HG03520 (cell line): ENCODE measurements around the gene MAP4K2.
A peak's percentile ranks its signal among the peaks of the same experiment; 100 is the strongest.
"Not testable (repeated sequence)": the region's sequence is repeated elsewhere in the genome, so short reads cannot be mapped to it uniquely, and the experiment has no call there.

ENCODE experiments used
- ATAC-seq: cut with Tn5 transposase; IDR thresholded peaks from one replicate; pipeline ENCODE4 v1.9.1; 2021; ENCODE audit warnings: mild to moderate bottlenecking, moderate library complexity; ENCODE audit not compliant: unreplicated experiment

Gene MAP4K2

GRCh38 chr11:64803158-64803845, at the start of gene MAP4K2:
TSS of gene MAP4K2 (minus strand) at chr11:64803214. CDS start at chr11:64803149, 65 bp downstream.
- ATAC-seq: no peak

- ATAC-seq: no peak
Measured at GRCh38 chr11:64851831-64852351, 48.9 kb upstream of the MAP4K2 start.

GRCh38 chr11:64850979-64851567, 48.1 kb upstream of the MAP4K2 start:
- peak; percentile 53 for ATAC-seq

GRCh38 chr11:64849598-64850356, 46.8 kb upstream of the MAP4K2 start:
- no peak for ATAC-seq

- no peak for ATAC-seq
Measured at GRCh38 chr11:64848826-64849597, 46.0 kb upstream of the MAP4K2 start.

- no peak for ATAC-seq
Measured at GRCh38 chr11:64848214-64848825, 45.3 kb upstream of the MAP4K2 start.

- no peak for ATAC-seq
Measured at GRCh38 chr11:64846998-64847666, 44.1 kb upstream of the MAP4K2 start.

GRCh38 chr11:64845776-64846129, 42.7 kb upstream of the MAP4K2 start:
- ATAC-seq: not testable (repeated sequence)

- no peak for ATAC-seq
Measured at GRCh38 chr11:64845129-64845775, 42.2 kb upstream of the MAP4K2 start.

GRCh38 chr11:64844330-64845128, 41.5 kb upstream of the MAP4K2 start, which contains the start of gene CDC42BPG:
TSS of gene CDC42BPG (minus strand) at chr11:64844653. CDS start at chr11:64844569, 84 bp downstream.
- ATAC-seq: no peak

- ATAC-seq: no peak
Measured at GRCh38 chr11:64843686-64844329, 40.8 kb upstream of the MAP4K2 start.

- ATAC-seq: no peak
Measured at GRCh38 chr11:64842851-64843685, 40.1 kb upstream of the MAP4K2 start.

GRCh38 chr11:64842366-64842759, 39.3 kb upstream of the MAP4K2 start:
- ATAC-seq: no peak

GRCh38 chr11:64841592-64842365, 38.8 kb upstream of the MAP4K2 start:
- no peak for ATAC-seq

- ATAC-seq: no peak
Measured at GRCh38 chr11:64839887-64840782, 37.1 kb upstream of the MAP4K2 start.
